Renal pelvis (tissue), 4 donors: ENCODE measurements around the gene AGL. TPM values are rescaled to one million over a fixed set of nuclear protein-coding genes. Genes with fewer than 3 reads are reported as not detected.
"Not testable (repeated sequence)": the region's sequence is repeated elsewhere in the genome, so short reads cannot be mapped to it uniquely, and the experiment has no call there.

Experiments
- DNase-seq: peaks from one replicate; pipeline ENCODE4 v3.0.0-alpha.2; 2013
- polyA plus RNA-seq, 3 donors: library from polyadenylated mRNA; unstranded; fragments of 120-200 nt; gene quantifications; one replicate each; pipeline ENCODE4 v1.2.1, GENCODE V29; 2013; ENCODE audit not compliant: insufficient read length in 3 of 3

Gene AGL
- polyA plus RNA-seq, 3 donors: 24.5 to 30.9 (median 28.2) TPM

DNA sequence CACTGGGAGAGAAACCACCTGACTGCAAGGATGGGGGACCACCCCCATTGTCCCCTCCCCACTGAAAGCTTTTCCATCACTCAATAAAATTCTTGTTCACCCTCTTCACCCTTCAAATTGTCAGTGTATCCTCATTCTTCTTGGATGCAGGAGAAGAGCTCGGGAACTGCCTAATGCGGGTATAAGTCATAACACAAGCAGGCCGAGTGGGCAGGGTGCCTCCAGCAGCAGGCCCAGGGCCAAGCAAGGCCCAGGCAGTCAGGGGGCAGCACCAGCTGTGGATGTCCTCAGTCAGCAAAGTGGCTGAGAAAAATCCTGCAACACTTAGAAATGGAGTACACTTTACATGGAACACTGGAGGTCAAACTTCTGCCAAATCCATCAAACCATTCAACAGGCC, 85.9 kb downstream of the AGL start:
- DNase-seq: no peak

DNA sequence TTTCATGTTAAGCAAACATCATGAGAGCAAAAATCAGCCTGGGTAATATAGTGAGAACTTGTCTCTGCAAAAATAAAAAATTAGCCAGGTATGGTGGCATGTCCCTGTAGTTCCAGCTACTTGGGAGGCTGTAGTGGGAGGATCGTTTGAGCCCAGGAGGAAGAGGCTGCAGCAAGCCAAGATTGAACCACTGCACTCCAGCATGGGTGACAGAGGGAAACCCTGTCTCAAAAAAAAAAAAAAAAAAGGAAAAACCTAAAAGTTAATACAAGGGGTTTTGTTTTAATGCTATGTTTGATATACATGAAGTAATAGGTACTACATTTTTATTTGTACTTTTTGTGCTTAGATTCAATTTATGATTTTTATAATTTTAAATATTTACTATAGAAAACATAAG, 92.6 kb downstream of the AGL start:
- DNase-seq: no peak

DNA sequence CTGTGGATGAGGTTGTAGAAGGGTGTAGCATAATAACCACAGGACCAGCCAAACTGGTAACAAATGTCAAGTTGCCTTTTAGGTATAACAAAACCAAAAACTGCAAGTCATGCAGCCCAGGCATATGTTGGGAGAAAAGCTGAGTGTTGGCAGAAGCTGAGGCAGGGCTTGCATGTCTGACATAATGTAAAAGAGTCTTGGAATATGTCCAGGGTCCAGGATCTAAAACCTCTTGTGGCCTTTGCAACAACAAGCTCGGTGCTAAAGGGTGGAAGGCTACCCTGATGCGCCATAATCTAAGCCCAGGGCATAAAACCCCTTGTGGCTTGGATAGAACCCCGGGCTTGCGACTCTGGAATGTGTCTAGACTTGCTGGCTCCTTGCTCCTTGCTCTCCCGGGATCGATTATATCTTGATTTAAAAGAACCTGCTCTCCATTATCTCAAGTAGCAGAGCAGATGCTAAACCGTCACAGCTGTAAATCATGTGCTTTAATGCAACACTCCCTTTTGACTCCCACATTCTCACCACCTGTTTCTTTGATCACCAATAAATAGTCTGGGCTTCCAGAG, 93.1 kb downstream of the AGL start:
- peak; percentile 14 for DNase-seq

DNA sequence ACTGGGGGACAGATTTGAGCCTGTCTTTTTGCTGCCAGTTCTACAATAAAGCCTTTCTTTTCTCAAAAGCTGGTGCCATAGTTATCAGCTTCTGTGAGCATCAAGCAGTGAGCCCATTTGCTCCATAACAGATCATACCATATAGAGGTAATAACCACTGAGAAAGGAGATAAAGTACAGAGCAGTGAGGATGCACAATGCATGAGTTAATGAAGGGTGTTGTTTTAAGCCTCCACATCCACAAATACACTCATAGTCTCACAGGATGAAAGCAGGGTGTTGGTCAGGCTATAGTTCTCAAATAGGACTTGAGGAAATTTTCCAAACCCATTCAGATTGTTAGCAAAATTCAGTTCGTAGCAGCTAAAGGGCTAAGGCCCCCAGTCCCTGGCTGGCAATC, 94.0 kb downstream of the AGL start:
- DNase-seq: no peak

DNA sequence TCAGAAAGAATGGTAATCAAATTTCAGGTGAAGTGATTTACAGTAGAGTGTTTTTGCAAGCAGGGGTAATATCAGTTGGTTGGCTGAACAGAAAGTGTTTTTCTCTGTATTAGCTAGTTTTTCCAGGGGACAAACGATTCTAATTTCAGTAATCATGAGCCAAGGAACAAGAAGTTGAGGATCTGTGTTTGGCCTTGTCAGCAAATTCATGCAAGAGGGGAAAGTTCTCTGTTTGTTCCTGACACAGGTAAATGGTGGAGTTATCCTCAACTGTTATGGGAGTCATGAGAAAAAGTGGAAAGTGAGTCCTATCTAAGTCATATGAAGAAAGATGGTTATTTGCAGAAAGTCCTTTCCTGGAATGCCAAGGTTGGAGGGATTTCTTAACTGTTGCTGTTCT, 95.0 kb downstream of the AGL start:
- DNase-seq: no peak

DNA sequence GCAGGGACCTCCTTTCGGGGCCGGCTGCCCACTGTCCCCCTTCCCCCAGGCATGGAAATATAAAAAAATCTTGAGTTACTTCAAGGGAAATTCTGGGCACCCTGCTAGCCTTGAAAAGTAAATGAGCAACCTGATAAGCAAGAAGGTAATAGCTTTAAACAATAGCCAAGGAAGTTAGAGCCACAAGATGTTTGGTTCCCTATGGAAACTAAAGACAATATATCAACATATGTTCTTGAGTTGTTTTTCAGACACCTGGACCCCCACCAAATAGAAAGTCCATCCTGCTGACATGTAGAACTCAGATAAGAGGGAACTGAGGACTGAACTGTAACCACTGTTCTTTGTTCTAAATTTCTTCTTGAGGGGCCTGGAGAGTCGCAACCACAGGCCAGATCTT, 100.3 kb downstream of the AGL start:
- no peak for DNase-seq

DNA sequence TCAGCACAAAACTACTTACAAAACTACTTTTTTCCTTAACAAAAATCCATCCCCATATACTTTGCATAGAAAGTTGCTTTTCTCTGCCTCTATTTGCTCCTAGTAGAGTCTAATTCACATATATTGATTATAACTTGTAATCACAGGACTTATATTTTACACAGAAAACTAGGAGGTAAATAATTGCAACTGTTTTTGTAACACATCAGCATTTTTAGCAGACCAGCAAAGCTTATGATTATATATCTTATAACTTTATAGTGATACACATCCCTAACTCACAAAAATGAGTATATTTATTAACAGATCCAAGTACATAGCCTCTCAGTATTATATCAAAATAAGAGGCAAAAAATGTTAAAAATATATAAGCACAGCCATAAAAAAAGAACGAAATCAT, 102.4 kb downstream of the AGL start:
- no peak for DNase-seq

DNA sequence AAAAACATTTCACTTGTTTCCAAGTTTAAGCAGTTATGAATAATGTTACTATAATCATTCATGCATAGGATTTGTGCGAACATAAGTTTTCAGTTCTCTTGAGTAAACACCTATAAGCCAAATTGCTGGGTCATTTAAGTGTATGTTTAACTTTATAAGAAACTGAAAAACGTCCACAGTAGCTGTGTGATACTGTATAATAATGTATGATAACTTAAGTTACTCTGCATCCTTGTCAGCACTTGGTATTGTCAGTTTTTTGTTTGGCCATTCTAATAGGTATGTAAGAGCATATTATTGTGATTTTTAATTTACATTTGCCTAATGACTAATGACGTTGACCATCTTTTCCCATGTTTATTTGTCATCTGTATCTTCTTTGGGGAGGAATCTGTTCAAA, 105.2 kb downstream of the AGL start:
- DNase-seq: no peak

DNA sequence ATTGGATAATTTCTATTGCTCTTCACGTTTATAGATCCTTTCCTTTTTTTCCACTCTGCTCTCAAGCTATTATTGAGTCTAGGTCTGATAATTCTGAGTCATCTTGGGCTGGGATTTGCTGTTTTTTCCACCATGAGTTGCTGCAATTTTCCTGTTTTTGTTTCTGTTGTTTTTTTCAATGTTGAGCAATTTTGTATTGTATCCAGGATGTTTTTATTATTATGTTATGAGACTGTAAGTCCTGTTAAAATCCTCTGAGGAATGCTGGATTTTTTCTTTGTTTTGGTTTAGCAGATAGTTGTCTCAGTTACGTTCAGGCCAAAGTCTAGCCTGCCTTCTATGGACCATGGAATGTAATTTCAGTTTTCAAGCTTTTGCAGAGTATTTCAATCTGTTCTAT, 106.6 kb downstream of the AGL start:
- no peak for DNase-seq

DNA sequence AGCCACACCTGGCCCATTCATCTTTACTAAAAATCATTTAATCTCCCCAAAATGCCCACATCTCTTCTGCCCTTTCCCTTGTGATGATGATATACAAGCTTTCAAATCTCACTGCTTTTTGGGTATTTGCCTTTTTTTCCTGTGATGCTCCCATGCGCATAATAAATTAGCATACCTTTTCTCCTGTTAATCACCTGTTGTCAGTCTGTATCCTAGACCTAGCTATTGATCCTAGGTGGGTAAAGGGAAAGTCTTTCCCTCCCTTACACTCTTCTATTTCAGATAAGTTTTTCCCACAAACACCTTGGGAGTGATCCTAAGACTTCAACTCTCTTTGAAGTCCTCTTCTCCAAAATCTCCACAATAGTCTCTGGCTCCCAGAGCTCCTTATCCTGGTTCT, 107.7 kb downstream of the AGL start:
- no peak for DNase-seq

DNA sequence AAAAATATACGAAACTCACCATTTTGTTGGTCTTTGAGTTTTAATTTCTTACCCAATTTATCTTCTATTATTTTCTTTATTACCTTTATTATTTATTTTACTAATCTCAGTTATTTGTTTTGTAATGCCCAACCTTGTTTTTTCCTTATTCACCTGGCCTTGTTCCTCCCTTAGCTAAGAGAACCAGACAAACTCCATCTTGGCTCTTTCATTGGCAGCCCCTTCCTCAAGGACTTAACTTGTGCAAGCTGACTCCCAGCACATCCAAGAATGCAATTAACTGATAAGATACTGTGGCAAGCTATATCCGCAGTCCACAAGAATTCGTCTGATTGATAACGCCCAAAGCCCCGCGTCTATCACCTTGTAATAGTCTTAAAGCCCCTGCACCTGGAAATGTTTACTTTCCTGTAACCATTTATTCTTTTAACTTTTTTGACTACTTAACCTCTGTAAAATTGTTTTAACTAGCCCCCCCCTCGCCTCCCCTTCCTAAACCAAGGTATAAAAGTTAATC, 109.1 kb downstream of the AGL start:
- not testable (repeated sequence) for DNase-seq

DNA sequence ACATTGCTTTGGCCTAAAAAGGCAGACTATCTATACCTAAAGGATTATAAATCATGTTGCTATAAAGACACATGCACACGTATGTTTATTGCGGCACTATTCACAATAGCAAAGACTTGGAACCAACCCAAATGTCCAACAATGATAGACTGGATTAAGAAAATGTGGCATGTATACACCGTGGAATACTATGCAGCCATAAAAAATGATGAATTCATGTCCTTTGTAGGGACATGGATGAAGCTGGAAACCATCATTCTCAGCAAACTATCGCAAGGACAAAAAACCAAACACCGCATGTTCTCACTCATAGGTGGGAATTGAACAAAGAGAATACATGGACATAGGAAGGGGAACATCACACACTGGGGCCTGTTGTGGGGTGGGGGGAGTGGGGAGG, 110.1 kb downstream of the AGL start:
- DNase-seq: not testable (repeated sequence)

DNA sequence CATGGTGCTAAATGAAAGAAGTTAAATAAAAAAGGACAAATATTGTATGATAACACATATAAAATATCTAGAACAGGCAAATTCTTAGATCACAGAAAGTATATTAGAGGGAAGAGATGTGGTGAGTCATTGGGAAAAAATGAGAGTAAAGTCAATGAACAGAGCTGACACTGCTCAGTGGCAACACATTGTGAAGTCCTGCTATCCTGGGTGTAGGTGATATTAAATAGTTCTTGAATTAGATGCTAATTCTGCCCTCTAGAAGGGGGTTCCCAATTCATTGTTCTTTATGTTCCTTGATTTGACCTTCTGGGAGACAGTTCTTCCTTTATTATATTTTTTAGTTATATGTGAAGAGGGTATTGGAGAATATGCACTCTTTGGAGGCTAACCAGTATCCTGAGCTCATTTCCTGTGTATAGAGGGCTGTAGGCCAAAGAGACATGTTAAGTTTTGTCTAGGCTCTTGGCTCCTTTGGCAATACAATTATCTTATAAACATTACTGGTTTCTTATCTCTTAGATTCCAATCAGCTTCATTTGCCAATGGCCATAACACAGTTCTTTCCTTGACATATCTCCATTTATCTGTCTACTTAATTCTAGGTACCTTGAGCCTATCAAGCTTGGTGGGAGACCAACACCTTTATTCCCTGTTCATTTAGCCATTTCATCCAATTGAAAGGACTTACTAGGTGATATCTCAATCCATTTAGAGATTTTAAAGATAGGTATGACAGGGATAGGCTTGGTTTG, 113.1 kb downstream of the AGL start:
- no peak for DNase-seq

DNA sequence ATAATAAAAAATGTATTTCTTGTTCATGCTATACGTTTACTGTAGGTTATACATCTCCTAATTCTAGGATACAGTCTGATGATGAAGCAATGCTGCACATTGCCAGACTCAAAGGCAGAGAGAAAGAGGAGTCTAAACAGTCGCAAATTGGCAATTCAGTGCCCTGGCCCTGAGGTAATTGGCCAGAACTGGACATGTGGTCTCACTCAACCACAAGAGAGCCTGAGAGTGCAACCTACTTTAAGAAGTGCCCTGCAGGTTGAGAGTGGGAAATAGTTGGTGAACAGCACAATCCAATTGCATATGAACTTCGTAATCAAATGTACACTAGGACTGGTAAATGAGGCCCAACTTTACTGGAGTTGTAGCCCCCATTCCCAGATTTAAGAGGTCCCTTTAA, 114.6 kb downstream of the AGL start:
- DNase-seq: no peak

DNA sequence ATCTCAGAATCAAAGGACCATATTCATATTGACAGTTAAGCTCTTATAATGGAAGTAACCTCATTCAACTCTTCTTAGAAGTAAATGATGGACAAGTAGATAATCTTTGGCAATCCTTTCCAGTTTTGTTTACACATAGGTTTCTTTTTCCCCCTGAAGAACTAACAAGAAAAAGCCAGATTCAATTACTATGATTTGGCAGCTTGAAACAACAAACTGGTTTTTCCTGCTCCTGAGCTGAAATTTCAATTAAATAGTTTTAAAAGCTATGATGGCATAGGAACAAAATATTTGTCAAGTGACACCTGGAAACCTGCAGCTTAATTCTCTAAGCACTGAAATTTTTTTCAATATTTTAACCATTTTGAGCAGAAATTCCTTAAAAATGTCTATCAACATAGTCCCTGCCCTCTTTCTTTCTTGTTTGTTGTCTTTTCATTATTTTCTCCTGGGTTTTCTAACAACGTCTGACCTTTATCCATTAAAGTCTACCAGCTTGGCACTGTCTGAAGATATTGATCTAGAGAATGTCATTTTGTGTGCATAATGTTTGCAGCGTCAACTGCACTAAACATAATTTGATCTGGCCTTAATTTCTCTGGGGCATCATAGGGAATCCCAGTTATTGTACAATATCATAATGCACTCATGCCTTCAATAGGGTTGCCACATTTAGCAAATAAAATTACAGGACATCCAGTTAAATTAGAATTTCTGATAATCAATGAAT, 115.7 kb downstream of the AGL start:
- DNase-seq: peak; percentile 24

DNA sequence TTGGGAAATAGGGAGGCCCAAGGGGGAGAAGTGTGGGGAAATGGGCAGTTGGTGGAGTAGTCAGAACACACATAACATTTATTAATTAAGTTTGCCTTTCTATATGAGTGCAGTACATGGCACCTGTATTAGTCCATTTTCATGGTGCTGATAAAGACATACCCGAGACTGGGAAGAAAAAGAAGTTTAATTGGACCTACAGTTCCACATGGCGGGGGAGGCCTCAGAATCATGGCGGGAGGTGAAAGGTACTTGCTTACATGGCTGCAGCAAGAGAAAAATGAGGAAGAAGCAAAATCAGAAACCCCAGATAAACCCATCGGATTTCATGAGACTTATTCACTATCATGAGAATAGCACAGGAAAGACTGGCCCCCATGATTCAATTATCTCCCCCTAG, 118.1 kb downstream of the AGL start:
- no peak for DNase-seq

DNA sequence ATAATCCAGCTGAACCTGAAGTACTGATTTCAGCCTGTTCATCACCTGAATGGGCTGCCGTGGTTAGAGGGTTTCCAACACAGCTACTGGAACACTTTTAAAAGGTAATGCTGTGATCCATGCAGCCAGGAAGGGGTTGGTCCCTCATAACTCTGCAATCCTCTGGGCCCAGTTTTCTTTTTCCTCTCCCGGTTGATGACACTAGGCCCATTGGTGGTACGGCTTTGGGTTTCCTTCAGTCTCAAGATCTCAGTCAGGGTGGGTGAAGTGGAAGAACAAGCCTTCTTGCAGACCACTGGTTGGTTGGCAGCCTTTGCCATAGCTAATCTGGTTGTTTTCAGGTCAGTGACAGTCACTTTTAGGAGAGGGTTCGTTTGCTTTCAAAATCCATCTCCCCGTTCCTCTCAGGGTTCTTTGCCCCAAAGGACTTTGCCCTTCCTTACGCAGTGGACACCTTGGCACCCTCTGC, 119.1 kb downstream of the AGL start:
- DNase-seq: no peak

DNA sequence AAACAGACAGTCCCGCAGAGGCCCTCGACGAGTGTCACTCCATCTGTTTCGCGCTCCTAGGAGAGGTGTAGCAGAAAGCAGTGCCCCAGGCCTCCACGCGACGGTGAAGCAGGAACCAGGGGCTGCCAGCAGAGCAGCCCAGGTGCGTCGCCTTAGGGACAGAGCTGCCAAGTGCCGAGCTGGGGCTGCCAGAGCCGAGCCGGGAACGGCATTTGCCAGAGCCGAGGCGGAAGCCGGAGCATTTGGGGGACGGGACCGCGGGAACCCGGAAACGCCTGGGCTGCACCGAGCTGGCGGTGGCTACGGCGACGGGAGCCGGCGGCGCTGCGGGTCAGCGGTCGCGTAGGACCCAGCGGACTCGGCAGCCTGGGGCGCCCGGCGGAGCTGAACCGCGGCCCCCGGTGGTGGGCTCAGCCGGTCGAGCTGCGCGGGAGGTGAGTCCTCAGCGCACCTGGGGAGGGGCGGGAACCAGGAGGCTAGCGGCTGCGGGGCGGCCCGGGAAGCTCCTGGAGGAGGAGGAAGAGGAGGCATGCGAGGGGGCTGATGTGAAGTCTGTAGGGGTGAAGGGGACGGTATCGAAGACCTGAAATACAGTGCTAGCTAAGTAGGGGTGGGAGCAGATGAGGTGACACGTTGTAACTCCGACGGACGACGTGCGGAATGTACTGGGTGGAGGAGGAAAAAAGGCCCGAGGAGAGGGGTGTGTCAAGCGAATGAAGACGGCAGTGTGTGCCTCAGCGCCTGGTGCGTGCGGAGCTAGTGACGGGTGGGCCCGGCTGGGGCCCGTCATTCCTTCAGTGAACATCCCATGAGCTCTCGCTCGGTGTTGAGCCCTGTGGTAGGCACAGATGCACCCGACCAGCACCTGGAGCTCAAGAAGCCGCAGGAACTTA, 119.8 kb downstream of the AGL start, which contains the start of gene SLC35A3:
TSS of gene SLC35A3 (plus strand) at position 268 of the 893 bp plus-strand sequence. CDS start 23,559 bp downstream, outside the sequence.
- peak; percentile 67 for DNase-seq

DNA sequence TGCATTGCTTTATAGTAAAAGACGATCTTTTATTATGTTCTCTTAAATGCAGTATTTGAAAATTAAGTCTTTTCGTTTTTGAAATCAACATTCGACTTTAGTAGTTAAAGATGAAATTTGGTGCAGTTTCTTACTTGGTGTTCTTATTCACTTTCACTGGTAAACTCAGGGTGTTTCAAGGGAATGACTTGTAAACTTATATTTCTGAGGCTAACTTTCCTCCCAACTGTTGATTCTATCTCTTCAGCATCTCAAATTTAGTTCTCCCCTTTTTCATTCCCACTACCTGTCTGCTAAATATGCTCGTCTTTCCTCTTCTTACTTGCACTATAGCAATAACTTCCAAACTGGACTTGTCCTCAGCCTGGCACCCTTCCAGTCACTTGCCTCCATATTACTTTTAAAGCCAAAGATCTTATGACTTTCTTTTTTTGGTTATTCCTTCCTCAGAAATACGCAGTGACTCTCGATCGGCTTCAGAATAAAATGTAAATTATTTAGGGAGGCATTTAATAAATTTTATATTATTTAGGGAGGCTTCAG, 120.6 kb downstream of the AGL start:
- no peak for DNase-seq

DNA sequence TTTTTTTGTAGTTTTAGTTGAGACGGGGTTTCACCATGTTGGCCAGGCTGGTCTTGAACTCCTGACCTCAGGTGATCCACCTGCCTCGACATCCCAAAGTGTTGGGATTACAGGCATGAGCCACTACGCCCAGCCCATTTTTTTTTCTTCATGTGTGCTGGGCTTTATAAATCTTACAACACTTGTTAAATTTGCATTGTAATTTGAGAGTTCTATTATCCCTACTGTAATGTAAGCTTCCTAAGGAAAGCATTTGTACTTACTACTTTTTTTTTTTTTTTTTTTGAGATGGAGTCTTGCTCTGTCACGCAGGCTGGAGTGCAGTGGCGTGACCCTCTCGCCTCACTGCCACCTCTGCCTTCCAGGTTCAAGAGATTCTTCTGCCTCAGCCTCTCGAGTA, 121.9 kb downstream of the AGL start:
- not testable (repeated sequence) for DNase-seq
